Measurements from ENCODE around the gene TPP2. TPM values are rescaled to one million over a fixed set of nuclear protein-coding genes. Genes with fewer than 3 reads are reported as not detected.

The TPP2 gene
- total RNA-seq, 1 experiment from 2014 or later: 54.4 TPM

- Histone ChIP-seq H3K27me3 (replicated peaks; ENCODE audit: insufficient read depth, low read depth, low read length, poor library complexity) (no peaks in the 10 kb centered on the region), H3K4me1 (ENCODE audit: insufficient read depth, low read length, poor library complexity, severe bottlenecking) (no peaks in the 10 kb centered on the region), H3K36me3 (ENCODE audit: insufficient read depth, low read length, poor library complexity, severe bottlenecking) (no peaks in the 10 kb centered on the region), H3K4me3 (ENCODE audit: low read depth, low read length, poor library complexity, severe bottlenecking) (no peak overlapping the region), H3K27ac (ENCODE audit: low read depth, low read length, poor library complexity, severe bottlenecking) (no peak overlapping the region), H3K9me3 (ENCODE audit: low read depth, low read length, poor library complexity, severe bottlenecking) (no peaks in the 10 kb centered on the region)
- CTCF ChIA-PET: no interaction called here
- intact Hi-C loops (cut with micrococcal nuclease; ENCODE audit: unreplicated experiment): no loop called here
- TF ChIP-seq EZH2 (IDR thresholded peaks at IDR 0.05; ENCODE audit: borderline replicate concordance, low read depth, low read length, poor library complexity, severe bottlenecking): no peak
- TF ChIP-seq CTCF (conservative IDR thresholded peaks at IDR 0.05; ENCODE audit: low read depth, low read length): no peak
- POLR2A ChIA-PET (ENCODE audit: low non-redundant PET): no interaction called here
- no peak for DNase-seq (ENCODE audit: low spot score)
- BruUV-seq (replicated peaks): no TSS peak
These were observed 90.7 kb downstream of the TPP2 start for GRCh38 chr13:102687520-102687919.

GRCh38 chr13:102688306-102688973 lies 91.7 kb downstream of the TPP2 start:
- H3K9me3 ChIP-seq (ENCODE audit: low read depth, low read length, poor library complexity, severe bottlenecking): no peaks in the 10 kb centered on the region
- H3K4me3 ChIP-seq (ENCODE audit: low read depth, low read length, poor library complexity, severe bottlenecking): no peak overlapping the region
- no peak overlapping the region for H3K27ac ChIP-seq (ENCODE audit: low read depth, low read length, poor library complexity, severe bottlenecking)
- ChIA-PET CTCF (no interaction called here), POLR2A (ENCODE audit: low non-redundant PET) (no interaction called here)
- H3K36me3 ChIP-seq (ENCODE audit: insufficient read depth, low read length, poor library complexity, severe bottlenecking): no peaks in the 10 kb centered on the region
- BruUV-seq (replicated peaks): no TSS peak
- TF ChIP-seq CTCF (conservative IDR thresholded peaks at IDR 0.05; ENCODE audit: low read depth, low read length): no peak
- TF ChIP-seq EZH2 (IDR thresholded peaks at IDR 0.05; ENCODE audit: borderline replicate concordance, low read depth, low read length, poor library complexity, severe bottlenecking): no peak
- no peaks in the 10 kb centered on the region for H3K27me3 ChIP-seq (replicated peaks; ENCODE audit: insufficient read depth, low read depth, low read length, poor library complexity)
- no peak for DNase-seq (ENCODE audit: low spot score)
- no peaks in the 10 kb centered on the region for H3K4me1 ChIP-seq (ENCODE audit: insufficient read depth, low read length, poor library complexity, severe bottlenecking)
- intact Hi-C loops (cut with micrococcal nuclease; ENCODE audit: unreplicated experiment): no loop called here

GRCh38 chr13:102690883-102691282 lies 94.1 kb downstream of the TPP2 start:
- H3K4me1 ChIP-seq (ENCODE audit: insufficient read depth, low read length, poor library complexity, severe bottlenecking): no peaks in the 10 kb centered on the region
- no peak overlapping the region for H3K4me3 ChIP-seq (ENCODE audit: low read depth, low read length, poor library complexity, severe bottlenecking)
- TF ChIP-seq CTCF (conservative IDR thresholded peaks at IDR 0.05; ENCODE audit: low read depth, low read length): no peak
- no peak for TF ChIP-seq EZH2 (IDR thresholded peaks at IDR 0.05; ENCODE audit: borderline replicate concordance, low read depth, low read length, poor library complexity, severe bottlenecking)
- no peaks in the 10 kb centered on the region for H3K9me3 ChIP-seq (ENCODE audit: low read depth, low read length, poor library complexity, severe bottlenecking)
- ChIA-PET CTCF (no interaction called here), POLR2A (ENCODE audit: low non-redundant PET) (no interaction called here)
- no peak for DNase-seq (ENCODE audit: low spot score)
- intact Hi-C loops (cut with micrococcal nuclease; ENCODE audit: unreplicated experiment): no loop called here
- H3K27ac ChIP-seq (ENCODE audit: low read depth, low read length, poor library complexity, severe bottlenecking): no peak overlapping the region
- no TSS peak for BruUV-seq (replicated peaks)
- no peaks in the 10 kb centered on the region for H3K27me3 ChIP-seq (replicated peaks; ENCODE audit: insufficient read depth, low read depth, low read length, poor library complexity)
- H3K36me3 ChIP-seq (ENCODE audit: insufficient read depth, low read length, poor library complexity, severe bottlenecking): no peaks in the 10 kb centered on the region

All from A673 (cell line).